ENCODE measurements around the gene OPCML. TPM values are rescaled to one million over a fixed set of nuclear protein-coding genes. Genes with fewer than 3 reads are reported as not detected.

The OPCML gene
- total RNA-seq, 1 experiment from 2014 or later, result 0.94 TPM

DNA sequence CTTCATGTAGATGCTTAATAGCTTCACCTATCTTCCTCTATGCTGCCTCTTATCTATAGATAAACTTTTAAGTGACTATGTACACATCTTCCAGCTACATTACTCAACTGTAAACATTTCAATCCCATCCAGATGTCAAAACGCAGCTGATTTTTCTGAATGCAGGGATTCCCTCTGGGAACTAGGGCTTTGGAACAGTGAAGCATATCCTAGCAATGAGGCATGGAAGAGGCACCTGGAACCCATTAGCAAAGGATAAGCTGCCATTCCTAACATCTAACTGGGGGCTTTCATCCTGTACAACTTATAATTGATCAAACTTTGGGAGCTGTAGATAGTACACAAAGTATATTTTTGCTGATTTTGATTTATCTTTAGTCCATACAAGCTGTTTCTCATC is 40.8 kb upstream of the OPCML start:
- H3K79me1 ChIP-seq (ENCODE audit: insufficient read depth, low read depth, low read length, poor library complexity, severe bottlenecking), result no peaks in the 10 kb centered on the region
- no peak overlapping the region for H2AK5ac ChIP-seq (ENCODE audit: insufficient read length, low read length)
- no peaks in the 10 kb centered on the region for H4K20me1 ChIP-seq (ENCODE audit: control insufficient read depth, insufficient read depth, insufficient read length)
- Mint-ChIP-seq H3K4me1 (peaks cover 10 to 11% of the 10 kb centered on the region in 2 experiments), H3K36me3 (ENCODE audit: insufficient read depth in 1 of 3, low read depth in 3 of 3) (no peaks in the 10 kb centered on the region), H3K27ac (no peak overlapping the region), H3K4me3 (no peak overlapping the region), H3K9me3 (no peaks in the 10 kb centered on the region), H3K27me3 (ENCODE audit: low read depth) (no peaks in the 10 kb centered on the region; the same call in 1 of the 2 replicates)
- no peaks in the 10 kb centered on the region for H3K27me3 ChIP-seq (ENCODE audit: insufficient read depth, low read length)
- no peak overlapping the region for H2BK120ac ChIP-seq (ENCODE audit: low read depth, low read length, poor library complexity, severe bottlenecking)
- no peak overlapping the region for H3K18ac ChIP-seq (ENCODE audit: insufficient read length, low read depth, low read length)
- no peak overlapping the region for H3K4me2 ChIP-seq (ENCODE audit: insufficient read depth, insufficient read length, low read length)
- no peak overlapping the region for H2BK20ac ChIP-seq (ENCODE audit: low read depth, low read length, poor library complexity, severe bottlenecking)
- no peak overlapping the region for H3K4ac ChIP-seq (ENCODE audit: low read depth, low read length)
- H4K91ac ChIP-seq (ENCODE audit: insufficient read length, low read depth, low read length), result no peak overlapping the region
- no peak overlapping the region for H3K56ac ChIP-seq (ENCODE audit: insufficient read length, low read depth, low read length)
- no peak overlapping the region for H2BK15ac ChIP-seq (ENCODE audit: low read depth, low read length)
- no peak overlapping the region for H4K8ac ChIP-seq (replicated peaks; ENCODE audit: insufficient read length, low read depth, low read length)
- no peak for DNase-seq
- no peak overlapping the region for H2AFZ ChIP-seq (ENCODE audit: low read length)
- H3K14ac ChIP-seq (ENCODE audit: insufficient read depth, low read length), result no peak overlapping the region
- H3K9me3 ChIP-seq (ENCODE audit: control insufficient read depth, low read depth, low read length), result no peaks in the 10 kb centered on the region
- H3K4me1 ChIP-seq (ENCODE audit: insufficient read depth, low read length), result no peaks in the 10 kb centered on the region
- no peak overlapping the region for H3K27ac ChIP-seq (ENCODE audit: insufficient read length, low read depth, low read length)
- H3K79me2 ChIP-seq (ENCODE audit: insufficient read depth, low read length), result no peaks in the 10 kb centered on the region
- H3K9ac ChIP-seq (ENCODE audit: extremely low read depth, insufficient read length, low read length), result no peak overlapping the region
- no peak overlapping the region for H4K5ac ChIP-seq (ENCODE audit: insufficient read length, low read depth, low read length)
- TF ChIP-seq, protein P1, sequence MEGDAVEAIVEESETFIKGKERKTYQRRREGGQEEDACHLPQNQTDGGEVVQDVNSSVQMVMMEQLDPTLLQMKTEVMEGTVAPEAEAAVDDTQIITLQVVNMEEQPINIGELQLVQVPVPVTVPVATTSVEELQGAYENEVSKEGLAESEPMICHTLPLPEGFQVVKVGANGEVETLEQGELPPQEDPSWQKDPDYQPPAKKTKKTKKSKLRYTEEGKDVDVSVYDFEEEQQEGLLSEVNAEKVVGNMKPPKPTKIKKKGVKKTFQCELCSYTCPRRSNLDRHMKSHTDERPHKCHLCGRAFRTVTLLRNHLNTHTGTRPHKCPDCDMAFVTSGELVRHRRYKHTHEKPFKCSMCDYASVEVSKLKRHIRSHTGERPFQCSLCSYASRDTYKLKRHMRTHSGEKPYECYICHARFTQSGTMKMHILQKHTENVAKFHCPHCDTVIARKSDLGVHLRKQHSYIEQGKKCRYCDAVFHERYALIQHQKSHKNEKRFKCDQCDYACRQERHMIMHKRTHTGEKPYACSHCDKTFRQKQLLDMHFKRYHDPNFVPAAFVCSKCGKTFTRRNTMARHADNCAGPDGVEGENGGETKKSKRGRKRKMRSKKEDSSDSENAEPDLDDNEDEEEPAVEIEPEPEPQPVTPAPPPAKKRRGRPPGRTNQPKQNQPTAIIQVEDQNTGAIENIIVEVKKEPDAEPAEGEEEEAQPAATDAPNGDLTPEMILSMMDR (conservative IDR thresholded peaks at IDR 0.05), result no peak
- no peak overlapping the region for H3K23ac ChIP-seq (ENCODE audit: insufficient read length, low read depth, low read length)
- no CpG with 5 or more reads among the region's 1 CpG for WGBS (ENCODE audit: extremely low coverage, insufficient read length, low lambda C conversion rate)
- H3T11ph ChIP-seq (ENCODE audit: low read length), result no peak overlapping the region
- no peak overlapping the region for H2BK5ac ChIP-seq (ENCODE audit: insufficient read length, low read length)
- no peak overlapping the region for H2BK12ac ChIP-seq (ENCODE audit: insufficient read length, low read depth, low read length)
- H3K23me2 ChIP-seq (ENCODE audit: insufficient read length, low read depth, low read length, poor library complexity, severe bottlenecking), result no peaks in the 10 kb centered on the region

Data from H9 (cell line).